Parathyroid adenoma (tissue), 2 donors: ENCODE data around the gene GTF2A1.

ENCODE experiments used
- H2AFZ ChIP-seq: fragments of 300-600 bp; sonication (generic); one replicate; pipeline ENCODE4 v1.7.0; 2017; ENCODE audit warnings: antibody characterized with exemption, mild to moderate bottlenecking
- H3K27ac ChIP-seq: fragments of 300-600 bp; sonication (generic); one replicate; pipeline ENCODE4 v1.7.0; 2017
- H3K27me3 ChIP-seq: fragments of 300-600 bp; sonication (generic); one replicate; pipeline ENCODE4 v1.7.0; 2017; ENCODE audit warnings: low read length; ENCODE audit not compliant: control insufficient read depth, insufficient read depth
- H3K36me3 ChIP-seq: fragments of 300-600 bp; sonication (generic); one replicate; pipeline ENCODE4 v1.7.0; 2017; ENCODE audit warnings: low read length; ENCODE audit not compliant: control insufficient read depth, insufficient read depth
- H3K4me1 ChIP-seq: fragments of 300-600 bp; sonication (generic); one replicate; pipeline ENCODE4 v1.7.0; 2017; ENCODE audit warnings: control low read depth
- H3K4me2 ChIP-seq: fragments of 300-600 bp; sonication (generic); one replicate; pipeline ENCODE4 v1.7.0; 2017; ENCODE audit warnings: low read length
- H3K4me3 ChIP-seq: fragments of 300-600 bp; sonication (generic); one replicate; pipeline ENCODE4 v1.7.0; 2017; ENCODE audit warnings: low read depth, low read length
- H3K79me2 ChIP-seq: fragments of 300-600 bp; sonication (generic); one replicate; pipeline ENCODE4 v1.7.0; 2017; ENCODE audit warnings: control low read depth
- H3K9ac ChIP-seq: fragments of 300-600 bp; sonication (generic); one replicate; pipeline ENCODE4 v1.7.0; 2017; ENCODE audit warnings: mild to moderate bottlenecking
- H3K9me3 ChIP-seq: fragments of 300-600 bp; sonication (generic); one replicate; pipeline ENCODE4 v1.7.0; 2017; ENCODE audit warnings: low read length; ENCODE audit not compliant: control insufficient read depth
- CTCF ChIP-seq: fragments of 300-600 bp; sonication (generic); IDR thresholded peaks from one replicate; pipeline ENCODE4 v1.7.0; 2017; ENCODE audit warnings: antibody characterized with exemption, mild to moderate bottlenecking
- donor health status: primary hyperparathyroidism.

Gene GTF2A1

DNA sequence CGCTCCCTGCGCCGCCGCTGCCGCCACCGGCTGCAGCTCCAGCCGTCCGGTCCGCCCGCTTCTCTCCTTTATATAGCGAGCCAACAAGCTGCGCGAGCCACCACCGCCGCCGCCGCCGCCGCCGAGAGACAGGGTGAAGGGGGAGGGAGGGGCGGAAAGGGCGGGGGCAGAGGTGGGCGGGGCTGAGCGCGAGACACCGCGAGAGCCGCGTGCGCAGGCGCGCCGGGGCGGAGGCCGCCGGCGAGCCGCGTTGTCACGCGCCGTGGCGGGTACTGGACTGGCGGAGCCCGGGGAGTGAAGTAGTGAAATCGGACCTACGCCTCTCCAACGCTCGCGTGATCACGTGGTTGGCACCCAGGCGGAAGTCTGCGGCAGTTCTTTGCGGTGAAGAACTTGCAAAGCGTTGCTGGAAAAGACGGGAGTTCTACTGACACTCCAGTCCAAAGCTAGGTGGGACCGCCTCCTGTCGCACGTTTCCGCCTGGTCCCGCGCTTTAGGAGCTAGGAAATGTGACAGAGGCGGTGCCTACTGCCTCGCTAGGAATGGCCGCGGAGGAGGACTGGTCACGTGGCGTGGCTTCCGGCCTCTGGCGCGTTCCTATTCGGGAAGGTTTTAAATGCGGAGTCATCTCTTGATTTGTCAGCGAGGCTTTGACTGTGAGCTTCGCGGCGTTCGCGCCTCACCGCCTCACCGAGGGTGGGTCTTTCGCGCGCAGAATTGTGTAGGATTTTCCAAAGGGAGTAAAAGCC lies at the start of gene GTF2A1:
Gene GTF2A1 (minus strand): TSS at position 130 of the 749 bp plus-strand sequence. CDS start 441 bp downstream, outside the sequence.
- no peaks in the 10 kb centered on the region for H3K9me3 ChIP-seq
- H3K9ac ChIP-seq, result peak within 1 kb of the TSS; percentile 82
- H3K27ac ChIP-seq, result peak within 1 kb of the TSS; percentile 95
- TF ChIP-seq CTCF, result no peak
- peak within 1 kb of the TSS; percentile 84 for H3K4me2 ChIP-seq
- H3K27me3 ChIP-seq, result no peaks in the 10 kb centered on the region
- no peaks in the 10 kb centered on the region for H3K36me3 ChIP-seq
- peaks cover 19% of the 10 kb centered on the region for H3K79me2 ChIP-seq
- peak within 1 kb of the TSS; percentile 92 for H3K4me3 ChIP-seq
- peak within 1 kb of the TSS; percentile 89 for H2AFZ ChIP-seq
- peaks cover 4% of the 10 kb centered on the region for H3K4me1 ChIP-seq

DNA sequence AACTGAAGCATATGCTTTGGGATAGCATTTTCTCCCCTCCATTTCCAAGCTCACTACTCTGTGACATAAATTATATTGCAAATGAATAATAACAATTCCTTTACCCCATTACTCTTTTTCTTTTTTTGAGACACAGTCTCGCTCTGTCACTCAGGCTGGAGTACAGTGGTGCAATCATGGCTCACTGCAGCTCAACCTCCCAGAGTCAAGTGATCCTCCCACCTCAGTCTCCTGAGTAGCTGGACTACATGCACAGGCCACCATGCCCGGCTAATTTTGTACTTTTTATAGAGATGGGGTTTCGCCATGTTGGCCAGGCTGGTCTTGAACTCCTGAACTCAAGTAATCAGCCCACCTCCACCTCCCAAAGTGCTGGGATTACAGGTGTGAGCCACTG lies 49.2 kb upstream of the GTF2A1 start:
- H3K27ac ChIP-seq, result no peak overlapping the region
- no peaks in the 10 kb centered on the region for H3K79me2 ChIP-seq
- no peaks in the 10 kb centered on the region for H3K9me3 ChIP-seq
- H3K4me2 ChIP-seq, result no peak overlapping the region
- peaks cover 7% of the 10 kb centered on the region for H3K4me1 ChIP-seq
- no peak overlapping the region for H3K9ac ChIP-seq
- no peak for TF ChIP-seq CTCF
- no peak overlapping the region for H3K4me3 ChIP-seq
- no peaks in the 10 kb centered on the region for H3K27me3 ChIP-seq
- H3K36me3 ChIP-seq, result no peaks in the 10 kb centered on the region
- no peak overlapping the region for H2AFZ ChIP-seq

DNA sequence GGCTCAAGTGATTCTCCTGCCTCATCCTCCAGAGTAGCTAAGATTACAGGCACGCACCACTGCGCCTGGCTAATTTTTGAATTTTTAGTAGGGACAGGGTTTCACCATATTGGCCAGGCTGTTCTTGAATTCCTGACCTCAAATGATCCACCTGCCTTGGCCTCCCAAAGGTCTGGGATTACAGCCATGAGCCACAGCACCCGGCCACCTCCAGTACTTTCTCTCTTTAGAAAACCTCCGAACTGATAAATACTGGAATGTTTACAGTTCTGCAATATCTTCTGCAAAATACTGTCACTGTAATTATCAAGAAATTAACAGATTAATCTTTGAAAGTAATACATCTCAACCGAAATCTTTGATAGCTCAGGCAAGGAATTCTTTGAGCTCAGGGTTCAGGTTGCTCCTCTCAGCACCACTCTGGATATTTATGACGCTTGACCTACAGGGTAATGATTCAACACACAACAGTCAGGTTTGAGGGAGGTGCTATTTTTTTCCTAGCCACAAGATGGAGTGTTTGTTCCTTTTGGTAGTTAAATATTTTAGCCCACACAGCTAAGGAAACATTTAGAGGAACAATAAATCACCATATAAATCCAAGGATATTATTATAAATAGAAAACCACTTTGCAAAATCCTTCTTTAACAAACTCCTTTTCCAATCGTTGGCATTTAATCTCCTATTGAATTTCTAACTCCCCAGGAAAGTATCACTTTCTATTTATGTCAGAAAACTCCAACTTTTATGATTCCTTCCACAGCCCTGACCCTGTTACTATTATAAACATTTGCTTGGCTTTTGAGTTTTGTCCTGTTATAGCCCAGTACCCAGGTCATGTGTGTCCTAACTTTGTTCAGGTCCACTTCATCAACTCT lies 48.6 kb upstream of the GTF2A1 start:
- peak; percentile 83 for TF ChIP-seq CTCF
- Histone ChIP-seq H3K9ac (no peak overlapping the region), H3K4me2 (no peak overlapping the region), H3K79me2 (no peaks in the 10 kb centered on the region), H3K4me1 (peaks cover 7% of the 10 kb centered on the region), H3K27me3 (no peaks in the 10 kb centered on the region), H3K36me3 (no peaks in the 10 kb centered on the region), H3K4me3 (no peak overlapping the region), H3K9me3 (no peaks in the 10 kb centered on the region), H3K27ac (no peak overlapping the region), H2AFZ (peak overlapping the region; percentile 62)

DNA sequence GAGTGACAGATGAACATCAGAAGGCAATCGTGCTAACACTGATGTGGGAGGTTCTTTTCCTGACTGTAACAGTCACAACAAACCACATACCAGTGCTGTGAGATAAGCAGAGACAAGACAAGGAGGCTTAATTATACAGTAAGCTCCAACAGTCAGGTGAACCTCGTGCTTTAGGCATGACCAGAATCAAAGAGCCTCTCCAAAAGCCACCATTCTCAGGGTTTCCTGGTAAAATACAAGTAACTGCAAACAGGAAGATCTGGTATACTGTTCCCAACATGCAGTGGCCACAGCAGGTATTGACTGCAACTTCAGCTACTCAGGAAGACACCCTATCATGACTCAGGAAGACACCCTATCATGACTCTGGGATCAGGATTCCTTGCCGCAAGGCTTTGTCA lies 47.3 kb upstream of the GTF2A1 start:
- Histone ChIP-seq H3K9ac (no peak overlapping the region), H2AFZ (peak overlapping the region; percentile 25), H3K27me3 (no peaks in the 10 kb centered on the region), H3K27ac (no peak overlapping the region), H3K36me3 (no peaks in the 10 kb centered on the region), H3K79me2 (no peaks in the 10 kb centered on the region), H3K4me1 (peaks cover 7% of the 10 kb centered on the region), H3K4me2 (peak overlapping the region; percentile 5), H3K4me3 (no peak overlapping the region), H3K9me3 (no peaks in the 10 kb centered on the region)
- no peak for TF ChIP-seq CTCF
